GM12878 (cell line): ENCODE results near the gene MYOCOS.

ENCODE experiments used
- ASH2L ChIP-seq: fragments of 300-600, 200-600 bp; sonication (generic); IDR thresholded peaks from 2 replicates; pipeline ENCODE4 v1.6.1; 2017; ENCODE audit warnings: low read depth, mild to moderate bottlenecking, borderline replicate concordance
- CBX5 ChIP-seq: sonication (generic); IDR thresholded peaks from 2 replicates; pipeline ENCODE4 v1.6.1; 2016; ENCODE audit warnings: low read depth, moderate library complexity, mild to moderate bottlenecking, inconsistent platforms
- CHD4 ChIP-seq: fragments of 200-600 bp; sonication (generic); IDR thresholded peaks from 2 replicates; pipeline ENCODE4 v1.6.1; 2016; ENCODE audit warnings: mild to moderate bottlenecking
- RAD21 ChIP-seq: IDR thresholded peaks from 2 replicates; pipeline ENCODE4 v1.6.1; 2011; ENCODE audit warnings: mild to moderate bottlenecking, low read depth, low read length, moderate library complexity; ENCODE audit not compliant: insufficient read depth
- RCOR1 ChIP-seq: conservative IDR thresholded peaks from 2 replicates; pipeline ENCODE4 v1.6.1; 2012; ENCODE audit warnings: low read depth, low read length, improper control_type of control experiment
- TF ChIP-seq, protein P1 (sequence below), 3 experiments: IDR thresholded peaks in 2 of 3; conservative IDR thresholded peaks in 1 of 3; 2 replicates each; pipeline ENCODE4 v1.5.1; 2011; ENCODE audit warnings: low read depth in 3 of 3, low read length in 3 of 3, mild to moderate bottlenecking in 3 of 3, control low read depth in 2 of 3, moderate library complexity in 2 of 3, inconsistent platforms in 1 of 3, mixed read lengths in 1 of 3; ENCODE audit not compliant: control insufficient read depth in 2 of 3, insufficient read depth in 1 of 3; ENCODE audit errors: extremely low read depth in 1 of 3
- TF ChIP-seq, protein P2 (sequence below): IDR thresholded peaks from 2 replicates; pipeline ENCODE4 v1.6.1; 2012; ENCODE audit warnings: low read length, inconsistent platforms

DNA sequence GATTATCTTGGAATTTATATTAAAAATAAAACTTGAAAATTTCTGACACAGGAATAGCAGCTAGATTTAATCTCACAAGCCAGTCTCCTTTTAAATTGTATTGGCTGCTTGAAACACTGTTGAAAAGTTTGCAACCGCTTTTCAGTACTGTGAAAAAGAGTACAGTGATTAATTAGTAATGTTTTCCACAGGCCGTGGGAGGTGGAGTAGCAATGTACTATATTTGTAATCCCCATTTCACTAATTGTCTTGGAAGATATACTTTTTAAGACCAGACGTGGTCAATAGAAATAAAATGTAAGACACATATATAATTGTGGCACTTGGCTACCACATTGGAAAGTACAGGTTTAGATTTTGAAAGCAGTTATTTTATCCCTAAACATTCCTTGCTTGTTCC, 40.8 kb upstream of the MYOCOS start:
- TF ChIP-seq, protein P1, sequence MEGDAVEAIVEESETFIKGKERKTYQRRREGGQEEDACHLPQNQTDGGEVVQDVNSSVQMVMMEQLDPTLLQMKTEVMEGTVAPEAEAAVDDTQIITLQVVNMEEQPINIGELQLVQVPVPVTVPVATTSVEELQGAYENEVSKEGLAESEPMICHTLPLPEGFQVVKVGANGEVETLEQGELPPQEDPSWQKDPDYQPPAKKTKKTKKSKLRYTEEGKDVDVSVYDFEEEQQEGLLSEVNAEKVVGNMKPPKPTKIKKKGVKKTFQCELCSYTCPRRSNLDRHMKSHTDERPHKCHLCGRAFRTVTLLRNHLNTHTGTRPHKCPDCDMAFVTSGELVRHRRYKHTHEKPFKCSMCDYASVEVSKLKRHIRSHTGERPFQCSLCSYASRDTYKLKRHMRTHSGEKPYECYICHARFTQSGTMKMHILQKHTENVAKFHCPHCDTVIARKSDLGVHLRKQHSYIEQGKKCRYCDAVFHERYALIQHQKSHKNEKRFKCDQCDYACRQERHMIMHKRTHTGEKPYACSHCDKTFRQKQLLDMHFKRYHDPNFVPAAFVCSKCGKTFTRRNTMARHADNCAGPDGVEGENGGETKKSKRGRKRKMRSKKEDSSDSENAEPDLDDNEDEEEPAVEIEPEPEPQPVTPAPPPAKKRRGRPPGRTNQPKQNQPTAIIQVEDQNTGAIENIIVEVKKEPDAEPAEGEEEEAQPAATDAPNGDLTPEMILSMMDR (IDR thresholded peaks at IDR 0.05 in 2 of 3, conservative IDR thresholded peaks at IDR 0.05 in 1 of 3; ENCODE audit: control insufficient read depth in 2 of 3, extremely low read depth in 1 of 3, insufficient read depth in 1 of 3, low read depth in 3 of 3, low read length in 3 of 3): no peak
- TF ChIP-seq CBX5: no peak
- TF ChIP-seq, protein P2, sequence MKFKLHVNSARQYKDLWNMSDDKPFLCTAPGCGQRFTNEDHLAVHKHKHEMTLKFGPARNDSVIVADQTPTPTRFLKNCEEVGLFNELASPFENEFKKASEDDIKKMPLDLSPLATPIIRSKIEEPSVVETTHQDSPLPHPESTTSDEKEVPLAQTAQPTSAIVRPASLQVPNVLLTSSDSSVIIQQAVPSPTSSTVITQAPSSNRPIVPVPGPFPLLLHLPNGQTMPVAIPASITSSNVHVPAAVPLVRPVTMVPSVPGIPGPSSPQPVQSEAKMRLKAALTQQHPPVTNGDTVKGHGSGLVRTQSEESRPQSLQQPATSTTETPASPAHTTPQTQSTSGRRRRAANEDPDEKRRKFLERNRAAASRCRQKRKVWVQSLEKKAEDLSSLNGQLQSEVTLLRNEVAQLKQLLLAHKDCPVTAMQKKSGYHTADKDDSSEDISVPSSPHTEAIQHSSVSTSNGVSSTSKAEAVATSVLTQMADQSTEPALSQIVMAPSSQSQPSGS: no peak
- no peak for TF ChIP-seq ASH2L
- no peak for TF ChIP-seq RAD21
- TF ChIP-seq RCOR1: no peak
- TF ChIP-seq CHD4: no peak
